Nephron progenitor cell (in vitro differentiated cells): ENCODE results near the gene TTYH3.

ENCODE experiments used
- DNase-seq: peaks from one replicate; pipeline ENCODE4 v3.0.0; 2021
- H3K27ac Mint-ChIP-seq: 2 replicates; pipeline ENCODE4 v1.8.0; 2021; ENCODE audit warnings: mild to moderate bottlenecking, moderate library complexity, mixed read lengths
- H3K27me3 Mint-ChIP-seq: 2 replicates; pipeline ENCODE4 v1.8.0; 2021; ENCODE audit warnings: mild to moderate bottlenecking, low read depth, mixed read lengths; ENCODE audit not compliant: poor library complexity
- H3K36me3 Mint-ChIP-seq: 2 replicates; pipeline ENCODE4 v1.8.0; 2021; ENCODE audit warnings: low read depth, mixed read lengths
- H3K4me1 Mint-ChIP-seq: 2 replicates; pipeline ENCODE4 v1.8.0; 2021; ENCODE audit warnings: mixed read lengths
- H3K4me3 Mint-ChIP-seq: 2 replicates; pipeline ENCODE4 v1.8.0; 2021; ENCODE audit warnings: mild to moderate bottlenecking, moderate library complexity, mixed read lengths
- H3K9me3 Mint-ChIP-seq: 2 replicates; pipeline ENCODE4 v1.8.0; 2021; ENCODE audit warnings: mild to moderate bottlenecking, moderate library complexity, mixed read lengths
- TF ChIP-seq, protein P1 (sequence below): fragments of 200-600 bp; sonication (generic); IDR thresholded peaks from 2 replicates; pipeline ENCODE4 v1.5.0; 2021; ENCODE audit warnings: antibody characterized with exemption

Gene TTYH3

DNA sequence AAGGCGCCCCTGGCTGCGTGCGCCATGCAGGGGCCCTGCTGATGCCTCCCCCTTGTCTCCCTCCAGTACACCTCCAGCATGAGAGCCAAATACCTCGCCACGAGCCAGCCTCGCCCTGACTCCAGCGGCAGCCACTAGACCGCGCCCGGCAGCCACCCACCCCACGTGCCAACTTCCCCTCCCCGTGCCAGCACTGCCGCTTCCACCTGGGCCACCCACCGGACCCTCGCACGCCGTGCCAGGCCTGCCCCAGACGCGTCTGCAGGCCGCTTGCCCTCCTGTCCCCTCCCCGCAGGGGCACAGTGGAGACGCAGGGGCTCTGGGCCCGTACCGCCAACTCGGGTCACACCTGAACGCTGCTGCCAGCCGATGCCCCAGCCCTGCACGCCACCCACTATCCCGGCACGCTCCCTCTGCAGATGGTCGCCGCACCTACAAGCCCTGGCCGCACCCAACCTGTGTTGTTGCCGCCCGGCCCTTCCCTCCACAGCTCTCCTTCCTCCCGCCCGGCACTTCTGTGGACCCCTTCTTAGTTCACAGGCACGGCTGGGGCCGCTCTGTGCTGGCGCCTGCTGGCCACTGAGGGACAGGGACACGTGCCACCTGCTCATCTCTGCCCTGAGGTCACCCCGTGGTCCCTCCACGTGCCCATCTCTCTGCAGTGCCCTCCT, 30.0 kb downstream of the TTYH3 start:
- no peaks in the 10 kb centered on the region for H3K27me3 Mint-ChIP-seq

DNA sequence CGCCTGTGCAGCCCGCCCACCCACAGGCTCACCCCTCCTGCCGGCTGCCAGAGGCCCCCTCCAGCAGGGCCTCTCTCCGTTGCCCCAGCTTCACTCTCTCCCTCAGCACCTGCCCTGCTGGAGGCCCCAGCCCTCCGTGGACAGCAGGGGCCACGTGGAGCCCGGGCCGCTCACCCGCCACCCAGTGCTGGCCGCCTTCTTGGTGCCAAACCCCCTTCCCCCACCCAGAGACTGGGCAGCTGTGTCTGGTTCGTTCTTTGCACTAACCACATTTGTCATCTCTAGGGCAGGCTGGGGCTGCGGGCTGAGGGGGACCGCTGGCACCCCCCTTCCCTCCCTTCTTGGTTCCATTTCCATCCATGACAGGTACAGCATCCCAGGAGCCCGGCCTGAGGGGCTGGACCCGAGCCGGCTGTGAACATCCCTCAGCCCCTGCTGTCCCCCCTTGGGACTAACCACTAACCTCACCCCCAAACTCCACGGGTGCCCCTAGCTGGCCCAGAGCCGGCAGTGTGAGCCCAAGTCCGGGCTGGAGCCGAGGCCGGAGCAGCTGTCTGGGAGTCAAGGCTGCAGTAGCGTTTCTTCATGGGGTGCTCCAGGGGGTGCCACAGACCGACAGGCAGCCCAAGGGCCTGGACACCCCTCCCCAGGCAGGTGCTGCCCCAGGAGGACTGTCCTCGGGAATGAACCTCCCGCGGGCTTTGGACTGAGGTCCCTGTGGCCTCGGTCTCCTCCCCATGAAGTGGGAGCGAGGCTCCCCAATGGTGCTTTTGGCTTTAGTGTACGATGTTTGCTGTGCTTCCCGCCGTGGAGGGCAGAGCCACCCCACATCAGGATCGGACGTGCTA, 30.7 kb downstream of the TTYH3 start:
- Mint-ChIP-seq H3K4me1 (no peaks in the 10 kb centered on the region), H3K27ac (no peak overlapping the region), H3K27me3 (no peaks in the 10 kb centered on the region), H3K36me3 (no peaks in the 10 kb centered on the region), H3K4me3 (no peak overlapping the region), H3K9me3 (no peaks in the 10 kb centered on the region)
- DNase-seq, result no peak
- TF ChIP-seq, protein P1, sequence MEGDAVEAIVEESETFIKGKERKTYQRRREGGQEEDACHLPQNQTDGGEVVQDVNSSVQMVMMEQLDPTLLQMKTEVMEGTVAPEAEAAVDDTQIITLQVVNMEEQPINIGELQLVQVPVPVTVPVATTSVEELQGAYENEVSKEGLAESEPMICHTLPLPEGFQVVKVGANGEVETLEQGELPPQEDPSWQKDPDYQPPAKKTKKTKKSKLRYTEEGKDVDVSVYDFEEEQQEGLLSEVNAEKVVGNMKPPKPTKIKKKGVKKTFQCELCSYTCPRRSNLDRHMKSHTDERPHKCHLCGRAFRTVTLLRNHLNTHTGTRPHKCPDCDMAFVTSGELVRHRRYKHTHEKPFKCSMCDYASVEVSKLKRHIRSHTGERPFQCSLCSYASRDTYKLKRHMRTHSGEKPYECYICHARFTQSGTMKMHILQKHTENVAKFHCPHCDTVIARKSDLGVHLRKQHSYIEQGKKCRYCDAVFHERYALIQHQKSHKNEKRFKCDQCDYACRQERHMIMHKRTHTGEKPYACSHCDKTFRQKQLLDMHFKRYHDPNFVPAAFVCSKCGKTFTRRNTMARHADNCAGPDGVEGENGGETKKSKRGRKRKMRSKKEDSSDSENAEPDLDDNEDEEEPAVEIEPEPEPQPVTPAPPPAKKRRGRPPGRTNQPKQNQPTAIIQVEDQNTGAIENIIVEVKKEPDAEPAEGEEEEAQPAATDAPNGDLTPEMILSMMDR, result no peak

More for the DNA sequence above, 30.0 kb downstream of the TTYH3 start:
- TF ChIP-seq, protein P1, result no peak
- H3K9me3 Mint-ChIP-seq, result no peaks in the 10 kb centered on the region
- H3K36me3 Mint-ChIP-seq, result peaks cover 6% of the 10 kb centered on the region
- DNase-seq, result no peak
- no peaks in the 10 kb centered on the region for H3K4me1 Mint-ChIP-seq
- H3K27ac Mint-ChIP-seq, result no peak overlapping the region
- H3K4me3 Mint-ChIP-seq, result no peak overlapping the region

DNA sequence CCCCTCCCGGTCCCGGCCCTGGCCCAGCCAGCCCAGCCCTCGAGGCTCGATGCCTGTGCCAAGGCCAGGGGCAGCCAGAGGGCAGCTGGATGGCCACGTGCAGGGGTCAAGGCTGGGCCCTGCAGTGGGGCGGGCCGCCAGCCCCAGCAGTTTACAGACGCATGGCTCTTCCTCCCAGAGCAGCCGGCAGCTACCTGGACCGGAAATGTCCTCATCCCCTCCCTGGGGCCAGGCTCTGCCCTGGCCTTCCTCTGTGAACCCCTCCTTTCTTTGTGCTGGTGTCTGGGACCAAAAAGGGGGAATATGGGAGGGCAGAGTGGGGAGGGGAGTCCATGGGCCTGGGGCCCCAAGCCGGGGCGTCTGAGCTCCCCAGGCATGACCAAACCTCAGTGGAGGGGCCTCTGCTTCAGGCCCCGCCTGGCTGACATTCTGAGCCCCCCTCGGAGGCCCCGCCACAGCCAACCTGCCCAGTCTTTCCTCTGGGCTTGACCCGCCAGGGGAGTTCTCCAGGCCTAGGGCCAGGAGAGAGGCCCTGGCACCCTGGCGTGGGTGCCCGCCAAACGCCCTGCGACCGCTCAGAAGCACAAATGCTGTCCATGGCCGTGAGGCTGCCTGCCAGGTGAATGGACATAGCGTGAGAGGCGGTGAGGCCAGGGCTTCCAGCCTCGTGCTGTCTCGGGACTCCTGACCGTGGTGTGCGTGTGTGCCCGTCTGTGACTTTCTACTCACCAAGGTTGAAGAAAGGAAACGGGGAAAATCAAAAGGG, 31.5 kb downstream of the TTYH3 start:
- no peak for DNase-seq
- no peaks in the 10 kb centered on the region for H3K4me1 Mint-ChIP-seq
- H3K27ac Mint-ChIP-seq, result peak overlapping the region; percentile 71

DNA sequence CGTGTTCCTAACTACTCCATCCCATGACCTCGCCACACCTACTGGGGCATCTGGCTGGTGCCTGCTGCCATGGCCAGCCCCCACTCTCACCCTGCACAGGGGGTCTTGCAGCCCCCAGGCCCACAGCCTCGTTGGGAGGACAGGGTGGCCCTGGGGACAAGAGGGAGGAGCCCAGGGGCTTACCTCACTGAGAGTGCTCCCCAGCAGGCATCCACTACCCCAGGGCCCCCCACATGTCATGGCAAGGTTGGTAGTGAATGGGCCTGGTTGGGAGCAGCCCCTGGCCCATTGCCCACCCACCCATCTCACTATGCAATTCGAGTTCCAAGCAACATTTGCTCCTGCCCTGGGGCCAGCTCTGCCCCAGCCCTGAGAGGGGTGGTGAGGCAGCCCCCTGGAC, 32.2 kb downstream of the TTYH3 start:
- no peak for DNase-seq
- Mint-ChIP-seq H3K9me3 (no peaks in the 10 kb centered on the region), H3K4me3 (no peak overlapping the region), H3K27me3 (peaks cover 4% of the 10 kb centered on the region), H3K27ac (peak overlapping the region; percentile 71), H3K36me3 (no peaks in the 10 kb centered on the region), H3K4me1 (no peaks in the 10 kb centered on the region)
- TF ChIP-seq, protein P1, result no peak

More for the DNA sequence above, 31.5 kb downstream of the TTYH3 start:
- Mint-ChIP-seq H3K4me3 (no peak overlapping the region), H3K36me3 (no peaks in the 10 kb centered on the region), H3K9me3 (no peaks in the 10 kb centered on the region), H3K27me3 (peaks cover 3% of the 10 kb centered on the region)
- TF ChIP-seq, protein P1, result no peak

DNA sequence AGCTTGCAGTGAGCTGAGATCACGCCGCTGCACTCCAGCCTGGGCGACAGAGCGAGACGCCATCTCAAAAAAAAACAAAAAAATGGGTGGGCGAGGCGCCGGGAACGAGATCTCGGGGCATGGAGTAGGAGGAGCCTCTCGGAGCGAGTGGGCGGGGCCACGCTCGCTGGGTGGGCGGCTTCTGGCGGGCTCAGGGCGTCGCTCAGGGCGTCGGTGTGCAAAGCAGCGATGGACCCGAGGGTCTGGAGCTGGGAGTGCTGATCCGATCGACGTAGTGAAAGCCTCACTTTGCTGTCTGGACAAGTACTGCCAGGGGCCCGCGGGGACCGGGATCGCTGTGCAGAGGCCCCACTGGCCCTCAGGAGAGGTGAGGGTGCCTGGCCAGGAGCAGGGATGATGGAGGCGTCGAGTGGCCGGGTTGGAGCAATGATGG, 33.6 kb downstream of the TTYH3 start:
- Mint-ChIP-seq H3K9me3 (no peaks in the 10 kb centered on the region), H3K36me3 (no peaks in the 10 kb centered on the region), H3K27ac (no peak overlapping the region), H3K27me3 (peaks cover 6% of the 10 kb centered on the region), H3K4me1 (no peaks in the 10 kb centered on the region), H3K4me3 (no peak overlapping the region)
- TF ChIP-seq, protein P1, result no peak
- no peak for DNase-seq
